Epidermal melanocyte (primary cell): ENCODE data around the gene CCDC93.
"Not testable (repeated sequence)": the region's sequence is repeated elsewhere in the genome, so short reads cannot be mapped to it uniquely, and the experiment has no call there.

Source experiments
- DNase-seq: peaks from one replicate; pipeline ENCODE4 v3.0.0; 2011; ENCODE audit warnings: low spot score; ENCODE audit not compliant: insufficient read length

The CCDC93 gene

GRCh38 chr2:118045286-118045685 lies 31.4 kb upstream of the CCDC93 start:
- no peak for DNase-seq

GRCh38 chr2:118044854-118045253 lies 31.0 kb upstream of the CCDC93 start:
- DNase-seq: no peak

GRCh38 chr2:118044103-118044716 lies 30.3 kb upstream of the CCDC93 start:
- no peak for DNase-seq

- DNase-seq: no peak
Observed at GRCh38 chr2:118040891-118041290, 27.0 kb upstream of the CCDC93 start.

- DNase-seq: no peak
Observed at GRCh38 chr2:118032169-118033013, 18.5 kb upstream of the CCDC93 start.

- no peak for DNase-seq
Observed at GRCh38 chr2:118031566-118031965, 17.7 kb upstream of the CCDC93 start.

GRCh38 chr2:118029025-118029424 lies 15.2 kb upstream of the CCDC93 start:
- no peak for DNase-seq

GRCh38 chr2:118021356-118021755 lies 7.5 kb upstream of the CCDC93 start:
- no peak for DNase-seq

GRCh38 chr2:118019821-118020220 lies 6.0 kb upstream of the CCDC93 start:
- no peak for DNase-seq

- no peak for DNase-seq
Observed at GRCh38 chr2:118016911-118017310, 3.0 kb upstream of the CCDC93 start.

- DNase-seq: not testable (repeated sequence)
Observed at GRCh38 chr2:118015761-118016160, 1.9 kb upstream of the CCDC93 start.

GRCh38 chr2:118014492-118014824 lies 588 bp upstream of the CCDC93 start:
- DNase-seq: no peak

GRCh38 chr2:118013221-118013723 lies 598 bp downstream of the CCDC93 start:
- DNase-seq: no peak

GRCh38 chr2:118012778-118013177 lies 1.1 kb downstream of the CCDC93 start:
- DNase-seq: no peak

- no peak for DNase-seq
Observed at GRCh38 chr2:118010473-118010872, 3.4 kb downstream of the CCDC93 start.

- no peak for DNase-seq
Observed at GRCh38 chr2:118006861-118007260, 7.0 kb downstream of the CCDC93 start.

GRCh38 chr2:118006326-118006725 lies 7.5 kb downstream of the CCDC93 start:
- DNase-seq: no peak

GRCh38 chr2:118003396-118003824 lies 10.5 kb downstream of the CCDC93 start:
- peak; percentile 60 for DNase-seq

- DNase-seq: no peak
Observed at GRCh38 chr2:118000041-118000440, 13.8 kb downstream of the CCDC93 start.

GRCh38 chr2:117997872-117998454 lies 15.9 kb downstream of the CCDC93 start:
- DNase-seq: no peak

GRCh38 chr2:117996525-117996924 lies 17.3 kb downstream of the CCDC93 start:
- DNase-seq: no peak

- DNase-seq: no peak
Observed at GRCh38 chr2:117994729-117995128, 19.1 kb downstream of the CCDC93 start.
